Right lobe of liver (tissue), 6 donors: ENCODE measurements around the gene OASL. TPM values are rescaled to one million over a fixed set of nuclear protein-coding genes. Genes with fewer than 3 reads are reported as not detected.

ENCODE experiments used
- ATAC-seq, 4 donors: fragments of 200-7000 bp; cut with Tn5 transposase; one replicate each; pipeline ENCODE4 v1.9.1; 2020; ENCODE audit warnings: mild to moderate bottlenecking in 4 of 4, moderate library complexity in 4 of 4
- DNase-seq, 3 donors: peaks; one replicate each; pipeline ENCODE4 v3.0.0-alpha.2; 2020
- H3K27ac ChIP-seq, 3 donors: fragments of 200-600 bp; one replicate each; pipeline ENCODE4 v1.8.0; 2022
- H3K27me3 ChIP-seq, 2 donors: fragments of 200-600 bp; one replicate each; pipeline ENCODE4 v1.8.0; 2022
- H3K36me3 ChIP-seq, 4 donors: fragments of 200-600 bp; sonication (generic) in 1 of 4; one replicate each; pipeline versions ENCODE4 v1.5.1 to v1.8.0; 2017 to 2022; ENCODE audit warnings: control low read depth in 1 of 4
- H3K4me1 ChIP-seq, 4 donors: fragments of 200-600 bp; sonication (generic) in 1 of 4; one replicate each; pipeline versions ENCODE4 v1.5.1 to v1.8.0; 2017 to 2022; ENCODE audit warnings: control low read depth in 1 of 4
- H3K4me3 ChIP-seq, 3 donors: fragments of 200-600 bp; one replicate each; pipeline ENCODE4 v1.8.0; 2022
- H3K9me3 ChIP-seq, 4 donors: fragments of 200-600 bp; sonication (generic) in 1 of 4; one replicate each; pipeline versions ENCODE4 v1.5.1 to v1.8.0; 2017 to 2022; ENCODE audit warnings: control low read depth in 1 of 4
- CTCF ChIP-seq, 4 donors: fragments of 200-600 bp in 3 of 4; fragments of 450-650 bp in 1 of 4; IDR thresholded peaks; one replicate each; pipeline versions ENCODE4 v1.5.1 to v1.8.0; 2016 to 2022; ENCODE audit warnings: antibody characterized with exemption in 4 of 4, mild to moderate bottlenecking in 2 of 4
- POLR2A ChIP-seq: fragments of 450-650 bp; IDR thresholded peaks from one replicate; pipeline ENCODE4 v1.6.1; 2017; ENCODE audit warnings: antibody characterized with exemption, mild to moderate bottlenecking
- WGBS: methylation state at CpG from one replicate; pipeline ENCODE4 v1.1.6; 2018; ENCODE audit warnings: low coverage, low lambda C conversion rate; ENCODE audit not compliant: insufficient coverage; ENCODE audit errors: missing lambda C conversion rate; 5-methylcytosine and 5-hydroxymethylcytosine counted together
- intact Hi-C, 2 donors: fragments of 100-400 bp; cut with DNase I; formaldehyde crosslinking; loops; one replicate each; pipeline versions ENCODE4 v1.11.2 to v1.14.1; 2022
- total RNA-seq, 6 experiments: library from RNA; depleted of rRNA in 2 of 6; stranded (reverse); fragments of >200 nt in 2 of 6; fragmentation: NEBNext Ultra II Directional in 3 of 6; extraction: Animal tissue kit (Norgen Biotek cat#: 25700) in 3 of 6; gene quantifications; one replicate each; pipeline versions ENCODE4 v1.1.0 to v1.2.4, GENCODE V29; 2016 to 2023
- donor health status: DM: no; HTN: yes; CAD: no.
- donor health status: DM: no; HTN: no; CAD: no.
- donor health status: DM: no; HTN: no; CAD: no.
- donor health status: DM: no; HTN: yes; CAD: no.
- donor health status: DM: no; HTN: yes; CAD: no.

OASL gene
- total RNA-seq, 6 experiments from 2014 or later, result 1.6 to 19.2 (median 4.1) TPM

DNA sequence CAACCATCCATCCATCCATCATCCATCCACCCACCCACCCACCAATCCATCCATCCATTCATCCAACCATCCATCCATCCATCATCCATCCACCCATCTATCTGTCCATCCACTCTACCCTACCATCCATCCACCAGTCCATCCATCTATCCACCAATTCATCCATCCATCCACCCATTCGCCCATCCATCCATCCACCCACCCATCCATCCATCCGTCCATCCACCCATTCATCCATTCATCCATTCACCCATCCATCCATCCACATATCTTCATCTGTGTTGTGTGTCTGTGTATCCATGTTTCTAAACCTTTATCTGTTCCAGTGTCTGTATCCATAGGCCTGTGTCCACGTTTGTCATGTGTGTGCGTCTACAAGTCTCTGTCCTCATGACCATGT is 50.8 kb downstream of the OASL start:
- no peak for ATAC-seq

DNA sequence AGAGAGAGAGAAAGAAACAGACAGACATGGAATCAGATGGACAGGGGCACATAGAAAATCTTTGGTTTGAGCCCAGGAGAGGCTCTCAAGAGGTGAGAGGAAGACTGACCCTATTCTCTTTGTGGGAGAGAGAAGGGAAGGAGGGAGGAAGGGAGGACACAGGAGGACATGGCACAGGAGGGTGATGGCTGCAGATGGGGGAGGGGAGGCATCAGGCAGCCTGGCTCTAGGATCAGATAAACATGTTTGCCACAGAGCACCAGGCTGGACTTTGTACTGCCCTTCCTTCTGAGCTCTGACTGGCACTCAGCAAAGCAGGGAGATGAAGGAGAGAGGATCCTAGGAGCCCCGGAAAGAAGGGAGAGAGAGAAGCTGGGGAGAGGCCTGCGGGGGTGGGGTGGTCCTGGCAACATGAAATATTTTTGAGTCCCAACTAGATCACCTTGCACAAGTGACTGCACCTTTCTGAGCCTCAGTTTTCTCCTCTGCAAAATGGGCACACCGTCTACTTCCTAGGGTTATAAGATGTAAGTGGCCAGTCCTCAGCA is 54.6 kb downstream of the OASL start:
- Histone ChIP-seq H3K4me3 (no peak overlapping the region), H3K4me1 (peaks cover 0 to 45% (median 22%) of the 10 kb centered on the region in 4 donors), H3K27me3 (no peaks in the 10 kb centered on the region), H3K36me3 (peaks cover 0 to 4% (median 0%) of the 10 kb centered on the region in 4 donors), H3K27ac (peak overlapping the region in 2 of 3 donors; percentile 83 to 90), H3K9me3 (no peaks in the 10 kb centered on the region)
- DNase-seq (peak; percentile 71 to 89 (median 89)), ATAC-seq (peak; percentile 72 to 88 (median 78))
- intact Hi-C loops, result no loop called here
- WGBS, result 41% methylated on average over 3 of the region's 3 CpGs
- TF ChIP-seq POLR2A (no peak), CTCF (IDR thresholded peaks at IDR 0.05) (no peak)

More for the DNA sequence above, 50.8 kb downstream of the OASL start:
- DNase-seq, result peak in 1 of 3 donors; percentile 10
- H3K27ac ChIP-seq, result no peak overlapping the region
- TF ChIP-seq POLR2A, result no peak
- no peak for TF ChIP-seq CTCF (IDR thresholded peaks at IDR 0.05)
- H3K4me1 ChIP-seq, result peaks cover 0 to 26% (median 12%) of the 10 kb centered on the region in 4 donors
- H3K9me3 ChIP-seq, result no peaks in the 10 kb centered on the region
- H3K36me3 ChIP-seq, result peaks cover 0 to 23% (median 3%) of the 10 kb centered on the region in 4 donors
- 73% methylated on average over 4 of the region's 4 CpGs for WGBS
- H3K27me3 ChIP-seq, result no peaks in the 10 kb centered on the region
- H3K4me3 ChIP-seq, result no peak overlapping the region
- intact Hi-C loops, result no loop called here

DNA sequence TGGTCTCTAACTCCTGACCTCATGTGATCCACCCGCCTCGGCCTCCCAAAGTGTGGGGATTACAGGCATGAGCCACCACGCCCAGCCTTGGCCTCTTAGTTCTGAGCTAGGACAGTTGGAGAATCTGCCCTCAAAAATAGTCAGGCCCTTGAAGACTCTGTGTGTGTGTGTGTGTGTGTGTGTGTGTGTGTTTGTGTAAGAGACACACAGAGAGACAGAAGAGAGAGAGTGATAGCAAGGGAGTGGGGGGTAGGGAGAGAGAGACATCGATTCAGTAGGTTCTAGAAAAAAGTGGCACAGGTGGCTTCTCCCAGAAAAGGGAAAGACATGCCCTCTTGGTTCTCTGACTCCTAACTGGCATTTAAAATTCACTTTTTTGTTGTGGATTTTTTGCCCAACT is 55.3 kb downstream of the OASL start:
- peak in 1 of 3 donors; percentile 39 for DNase-seq
- peak in 1 of 4 donors; percentile 6 for ATAC-seq
- Histone ChIP-seq H3K4me3 (no peak overlapping the region), H3K9me3 (no peaks in the 10 kb centered on the region), H3K36me3 (peaks cover 0 to 1% (median 0%) of the 10 kb centered on the region in 4 donors), H3K27me3 (no peaks in the 10 kb centered on the region), H3K4me1 (peaks cover 0 to 45% (median 22%) of the 10 kb centered on the region in 4 donors), H3K27ac (peak overlapping the region in 2 of 3 donors; percentile 83 to 90)
- no peak for TF ChIP-seq POLR2A
- no peak for TF ChIP-seq CTCF (IDR thresholded peaks at IDR 0.05)
- WGBS, result 14% methylated on average over 1 of the region's 4 CpGs
- intact Hi-C loops, result no loop called here

DNA sequence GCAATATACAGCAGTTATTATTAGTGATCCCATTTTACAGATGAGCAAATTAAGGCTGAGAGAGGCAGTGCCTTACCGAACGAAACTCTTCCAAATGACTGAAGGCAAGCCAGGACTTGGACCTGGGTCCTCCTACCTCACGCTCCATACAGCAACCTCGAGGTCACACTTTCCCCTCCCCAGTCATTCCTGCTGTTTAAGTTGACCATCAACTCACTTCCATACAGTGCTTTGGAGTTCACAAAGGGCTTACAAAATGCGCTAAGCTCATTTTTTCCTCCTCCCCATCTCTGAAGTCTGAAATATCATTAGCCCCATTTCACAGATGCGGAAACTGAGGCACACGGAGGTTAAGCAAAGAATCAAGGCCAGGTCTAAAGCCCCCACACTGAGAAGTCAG is 56.4 kb downstream of the OASL start:
- ATAC-seq (no peak), DNase-seq (no peak)
- no peak overlapping the region for H3K4me3 ChIP-seq
- no peaks in the 10 kb centered on the region for H3K36me3 ChIP-seq
- no peaks in the 10 kb centered on the region for H3K9me3 ChIP-seq
- H3K27me3 ChIP-seq, result no peaks in the 10 kb centered on the region
- intact Hi-C loops, result no loop called here
- 64% methylated on average over 5 of the region's 7 CpGs for WGBS
- H3K27ac ChIP-seq, result peak overlapping the region in 1 of 3 donors; percentile 90
- H3K4me1 ChIP-seq, result peaks cover 0 to 45% (median 22%) of the 10 kb centered on the region in 4 donors
- TF ChIP-seq POLR2A (no peak), CTCF (IDR thresholded peaks at IDR 0.05) (no peak)
